Caco-2 (cell line): ENCODE data around the gene IGFN1. TPM values are rescaled to one million over a fixed set of nuclear protein-coding genes. Genes with fewer than 3 reads are reported as not detected.

Source experiments
- BruUV-seq: library from RNA; stranded (reverse); fragments of 400-500 nt; replicated peaks from 2 replicates; lab custom pipeline; 2021; lab: Mats Ljungman, UMichigan
- CTCF ChIA-PET: fragments of 300-600 bp; sonication (Branson Sonifier 250); formaldehyde crosslinking; loops from one replicate; lab custom pipeline; 2022; ENCODE audit warnings: antibody characterized with exemption; lab: Charles Lee
- POLR2A ChIA-PET: fragments of 300-600 bp; sonication (Branson Sonifier 250); formaldehyde crosslinking; loops from one replicate; lab custom pipeline; 2022; ENCODE audit warnings: antibody characterized with exemption; lab: Charles Lee
- DNase-seq, 2 experiments: peaks; one replicate each; pipeline versions ENCODE4 v3.0.0 to v3.0.0-alpha.2; 2020 to 2022
- H3K27me3 ChIP-seq: replicated peaks from 2 replicates; pipeline ENCODE4 v1.6.0; 2011; ENCODE audit warnings: low read length; ENCODE audit not compliant: control insufficient read depth, insufficient read depth
- H3K36me3 ChIP-seq: 2 replicates; pipeline ENCODE4 v1.5.1; 2011; ENCODE audit warnings: low read length; ENCODE audit not compliant: control insufficient read depth, insufficient read depth
- H3K4me1 ChIP-seq: fragments of 250-450 bp; sonication (Bioruptor Pico); 2 replicates; pipeline ENCODE4 v1.5.1; 2020; ENCODE audit warnings: mild to moderate bottlenecking
- H3K4me3 ChIP-seq: 2 replicates; pipeline ENCODE4 v1.5.1; 2011; ENCODE audit warnings: low read depth, mild to moderate bottlenecking, control low read depth, low read length
- H3K9me3 ChIP-seq: fragments of 250-450 bp; sonication (Bioruptor Pico); 2 replicates; pipeline ENCODE4 v1.5.1; 2020; ENCODE audit warnings: mild to moderate bottlenecking, moderate library complexity
- H3K27ac Mint-ChIP-seq: one replicate; pipeline ENCODE4 v1.8.0; 2022; ENCODE audit warnings: mixed read lengths; ENCODE audit not compliant: unreplicated experiment
- H3K27me3 Mint-ChIP-seq: one replicate; pipeline ENCODE4 v1.8.0; 2022; ENCODE audit warnings: mixed read lengths; ENCODE audit not compliant: insufficient read depth, unreplicated experiment
- H3K36me3 Mint-ChIP-seq: one replicate; pipeline ENCODE4 v1.8.0; 2022; ENCODE audit warnings: mild to moderate bottlenecking, mixed read lengths; ENCODE audit not compliant: insufficient read depth, unreplicated experiment
- H3K4me1 Mint-ChIP-seq: one replicate; pipeline ENCODE4 v1.8.0; 2022; ENCODE audit warnings: low read depth, mixed read lengths; ENCODE audit not compliant: unreplicated experiment
- H3K4me3 Mint-ChIP-seq: one replicate; pipeline ENCODE4 v1.8.0; 2022; ENCODE audit warnings: mild to moderate bottlenecking, moderate library complexity, mixed read lengths; ENCODE audit not compliant: unreplicated experiment
- H3K9me3 Mint-ChIP-seq: one replicate; pipeline ENCODE4 v1.8.0; 2022; ENCODE audit warnings: mixed read lengths; ENCODE audit not compliant: unreplicated experiment
- intact Hi-C: fragments of 100-400 bp; cut with micrococcal nuclease; formaldehyde crosslinking; loops from one replicate; pipeline ENCODE4 v1.10.0; 2022; ENCODE audit not compliant: unreplicated experiment
- total RNA-seq: library from RNA; stranded (reverse); gene quantifications from 2 replicates; pipeline ENCODE4 v1.2.3, GENCODE V29; 2022
- TF ChIP-seq, protein P1 (sequence below), 2 experiments: fragments of 200-600 bp in 1 of 2; IDR thresholded peaks; 1 replicate in 1 of 2; 2 replicates in 1 of 2; pipeline versions ENCODE4 v1.5.1 to v1.8.0; 2011 to 2022; ENCODE audit warnings: antibody characterized with exemption in 1 of 2, control low read depth in 1 of 2, inconsistent platforms in 1 of 2, low read depth in 1 of 2, low read length in 1 of 2, mild to moderate bottlenecking in 1 of 2, moderate library complexity in 1 of 2; ENCODE audit not compliant: insufficient read depth in 1 of 2, severe bottlenecking in 1 of 2, unreplicated experiment in 1 of 2

The IGFN1 gene
- total RNA-seq, 1 experiment from 2014 or later: 0.23 TPM

DNA sequence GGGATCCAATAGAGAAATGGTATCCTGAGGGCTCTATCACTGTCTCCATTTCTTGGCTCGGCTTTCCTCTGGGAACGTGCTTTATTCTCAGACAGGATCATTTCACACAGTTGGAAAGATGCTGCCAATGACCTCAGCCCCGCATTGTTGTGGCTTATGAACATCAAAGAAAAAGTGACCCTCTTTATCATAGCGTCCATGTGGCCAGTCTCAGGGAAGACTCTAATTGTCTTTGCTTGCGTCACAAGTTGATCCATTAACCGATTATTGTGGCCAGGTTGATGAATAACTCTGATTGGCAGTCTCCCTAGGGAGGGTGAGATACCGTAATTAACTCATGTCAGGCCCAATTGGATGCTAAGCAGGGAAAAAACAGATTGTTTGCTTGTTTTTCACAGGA is 26.0 kb upstream of the IGFN1 start:
- no peaks in the 10 kb centered on the region for H3K9me3 Mint-ChIP-seq
- no peak overlapping the region for H3K27ac Mint-ChIP-seq
- no peaks in the 10 kb centered on the region for H3K27me3 Mint-ChIP-seq
- Histone ChIP-seq H3K36me3 (no peaks in the 10 kb centered on the region), H3K9me3 (no peaks in the 10 kb centered on the region), H3K4me1 (peaks cover 6% of the 10 kb centered on the region), H3K4me3 (no peak overlapping the region), H3K27me3 (no peaks in the 10 kb centered on the region)
- H3K4me1 Mint-ChIP-seq: peaks cover 20% of the 10 kb centered on the region
- no peak for DNase-seq
- intact Hi-C loops: no loop called here
- TF ChIP-seq, protein P1, sequence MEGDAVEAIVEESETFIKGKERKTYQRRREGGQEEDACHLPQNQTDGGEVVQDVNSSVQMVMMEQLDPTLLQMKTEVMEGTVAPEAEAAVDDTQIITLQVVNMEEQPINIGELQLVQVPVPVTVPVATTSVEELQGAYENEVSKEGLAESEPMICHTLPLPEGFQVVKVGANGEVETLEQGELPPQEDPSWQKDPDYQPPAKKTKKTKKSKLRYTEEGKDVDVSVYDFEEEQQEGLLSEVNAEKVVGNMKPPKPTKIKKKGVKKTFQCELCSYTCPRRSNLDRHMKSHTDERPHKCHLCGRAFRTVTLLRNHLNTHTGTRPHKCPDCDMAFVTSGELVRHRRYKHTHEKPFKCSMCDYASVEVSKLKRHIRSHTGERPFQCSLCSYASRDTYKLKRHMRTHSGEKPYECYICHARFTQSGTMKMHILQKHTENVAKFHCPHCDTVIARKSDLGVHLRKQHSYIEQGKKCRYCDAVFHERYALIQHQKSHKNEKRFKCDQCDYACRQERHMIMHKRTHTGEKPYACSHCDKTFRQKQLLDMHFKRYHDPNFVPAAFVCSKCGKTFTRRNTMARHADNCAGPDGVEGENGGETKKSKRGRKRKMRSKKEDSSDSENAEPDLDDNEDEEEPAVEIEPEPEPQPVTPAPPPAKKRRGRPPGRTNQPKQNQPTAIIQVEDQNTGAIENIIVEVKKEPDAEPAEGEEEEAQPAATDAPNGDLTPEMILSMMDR (IDR thresholded peaks at IDR 0.05; ENCODE audit: insufficient read depth in 1 of 2, low read depth in 1 of 2, low read length in 1 of 2, severe bottlenecking in 1 of 2, unreplicated experiment in 1 of 2): no peak
- H3K36me3 Mint-ChIP-seq: no peaks in the 10 kb centered on the region
- BruUV-seq: no TSS peak
- CTCF ChIA-PET: interaction anchor here (0.5 kb wide), 1 partner anchor 62 kb away, joined by 4 read pairs; no protein-coding TSS in a partner anchor
- no peak overlapping the region for H3K4me3 Mint-ChIP-seq
- POLR2A ChIA-PET: no interaction called here

DNA sequence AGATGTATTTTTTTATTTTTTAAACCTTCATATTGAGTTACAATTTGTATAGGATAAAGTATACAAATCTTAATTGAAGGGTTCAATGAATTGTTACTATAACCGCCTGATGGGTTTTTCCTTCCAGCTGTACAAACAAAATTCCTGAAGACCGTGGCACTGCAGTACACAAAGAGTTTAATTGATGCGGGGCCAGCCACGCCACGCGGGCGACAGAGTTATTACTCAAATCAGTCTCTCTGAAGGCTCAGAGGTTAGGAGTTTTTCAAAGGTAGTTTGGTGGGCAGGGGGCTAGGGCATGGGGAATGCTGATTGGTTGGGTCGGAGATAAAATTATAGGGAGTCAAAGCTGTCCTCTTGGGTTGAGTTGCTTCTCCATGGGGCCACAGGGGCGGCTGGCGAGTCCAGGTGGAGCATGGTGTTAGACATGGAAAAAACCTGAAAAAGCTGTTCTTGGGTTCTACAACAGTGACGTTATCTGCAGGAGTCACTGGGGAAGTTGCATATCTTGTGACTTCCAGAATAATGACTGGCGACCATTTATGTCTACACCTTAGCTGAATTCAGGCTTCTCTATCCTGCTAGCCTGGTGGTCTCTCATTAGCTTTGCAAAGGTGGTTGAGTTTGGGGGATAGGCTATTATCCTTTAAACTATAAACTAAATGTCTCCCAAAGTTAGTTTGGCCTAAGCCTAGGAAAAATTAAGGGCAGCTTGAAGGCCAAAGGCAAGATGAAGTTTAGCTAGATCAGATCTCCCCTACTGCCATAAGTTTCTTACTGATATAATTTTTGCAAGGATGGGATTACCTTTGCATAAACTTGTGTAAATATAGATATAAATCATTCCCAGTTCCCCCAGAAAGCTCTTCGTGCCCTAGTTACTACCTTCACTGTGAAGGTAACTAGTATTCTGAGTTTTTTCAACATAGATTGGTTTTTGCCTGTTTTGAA is 23.3 kb upstream of the IGFN1 start:
- no peak for DNase-seq
- ChIA-PET POLR2A (no interaction called here), CTCF (no interaction called here)
- intact Hi-C loops: no loop called here
- Mint-ChIP-seq H3K27me3 (no peaks in the 10 kb centered on the region), H3K27ac (no peak overlapping the region), H3K4me1 (peaks cover 37% of the 10 kb centered on the region), H3K9me3 (no peaks in the 10 kb centered on the region), H3K4me3 (no peak overlapping the region), H3K36me3 (peaks cover 20% of the 10 kb centered on the region)
- no TSS peak for BruUV-seq
- no peaks in the 10 kb centered on the region for H3K36me3 ChIP-seq
- H3K9me3 ChIP-seq: no peaks in the 10 kb centered on the region
- no peaks in the 10 kb centered on the region for H3K27me3 ChIP-seq
- H3K4me3 ChIP-seq: no peak overlapping the region
- TF ChIP-seq, protein P1 (IDR thresholded peaks at IDR 0.05; ENCODE audit: insufficient read depth in 1 of 2, low read depth in 1 of 2, low read length in 1 of 2, severe bottlenecking in 1 of 2, unreplicated experiment in 1 of 2): no peak
- peaks cover 22% of the 10 kb centered on the region for H3K4me1 ChIP-seq

DNA sequence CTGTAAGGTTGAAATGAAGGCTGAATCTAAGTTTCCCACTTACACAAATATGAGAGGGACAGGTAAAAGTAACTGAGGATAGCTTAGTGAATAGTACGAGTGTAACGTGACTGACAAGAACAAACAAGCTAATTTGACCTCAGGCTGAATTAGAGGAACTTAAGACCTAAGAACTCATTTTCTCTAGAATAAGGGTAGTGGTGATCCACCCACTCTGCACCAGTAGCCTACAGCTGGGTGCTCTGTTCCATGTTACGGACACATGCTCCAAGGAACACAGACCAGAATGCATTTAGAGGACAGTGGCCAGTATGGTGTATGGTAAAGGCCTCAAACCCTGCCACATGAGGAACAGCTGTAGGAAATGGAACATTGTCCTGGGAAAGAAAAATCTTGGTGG is 21.4 kb upstream of the IGFN1 start:
- BruUV-seq: no TSS peak
- H3K36me3 Mint-ChIP-seq: peaks cover 20% of the 10 kb centered on the region

More for the DNA sequence above, 21.4 kb upstream of the IGFN1 start:
- H3K27me3 Mint-ChIP-seq: no peaks in the 10 kb centered on the region
- Histone ChIP-seq H3K4me3 (no peak overlapping the region), H3K36me3 (no peaks in the 10 kb centered on the region), H3K4me1 (peaks cover 31% of the 10 kb centered on the region), H3K9me3 (no peaks in the 10 kb centered on the region), H3K27me3 (no peaks in the 10 kb centered on the region)
- no peaks in the 10 kb centered on the region for H3K9me3 Mint-ChIP-seq
- ChIA-PET CTCF (interaction anchor here (0.7 kb wide), 2 partner anchors 61 to 727 kb away, joined by 4 to 8 read pairs; no protein-coding TSS in a partner anchor), POLR2A (no interaction called here)
- no peak for DNase-seq
- intact Hi-C loops: no loop called here
- peaks cover 41% of the 10 kb centered on the region for H3K4me1 Mint-ChIP-seq
- TF ChIP-seq, protein P1 (IDR thresholded peaks at IDR 0.05; ENCODE audit: insufficient read depth in 1 of 2, low read depth in 1 of 2, low read length in 1 of 2, severe bottlenecking in 1 of 2, unreplicated experiment in 1 of 2): no peak
- H3K4me3 Mint-ChIP-seq: peak overlapping the region; percentile 84
- peak overlapping the region; percentile 57 for H3K27ac Mint-ChIP-seq
